ENCODE data around the gene ADH1B. TPM values are rescaled to one million over a fixed set of nuclear protein-coding genes. Genes with fewer than 3 reads are reported as not detected.

Gene ADH1B
- total and polyA plus RNA-seq, 2 of the 4 experiments (the other 2 are of a cell fraction): 0.36 to 0.46 TPM

- Histone ChIP-seq H2BK5ac (ENCODE audit: low read depth, low read length, poor library complexity, severe bottlenecking) (no peak overlapping the region), H2BK120ac (ENCODE audit: low read depth, low read length) (no peak overlapping the region), H3K9ac (ENCODE audit: low read depth, low read length) (no peak overlapping the region), H2AFZ (replicated peaks; ENCODE audit: low read length, poor library complexity) (no peak overlapping the region), H3K23ac (ENCODE audit: low read depth, low read length) (no peak overlapping the region), H3K9me3 (ENCODE audit: control insufficient read depth, insufficient read depth, low read length) (no peaks in the 10 kb centered on the region), H3K14ac (replicated peaks; ENCODE audit: low read depth, low read length) (no peak overlapping the region), H4K91ac (ENCODE audit: insufficient read depth, low read depth, low read length) (no peak overlapping the region), H4K5ac (ENCODE audit: low read depth, low read length) (no peak overlapping the region), H3K79me1 (ENCODE audit: low read depth in 1 of 2, low read length in 2 of 2) (no peaks in the 10 kb centered on the region), H2AK5ac (ENCODE audit: low read depth, low read length) (no peak overlapping the region), H3K4me3 (ENCODE audit: insufficient read depth, low read depth, low read length) (no peak overlapping the region), H3K56ac (ENCODE audit: extremely low read depth, insufficient read depth, low read length) (no peak overlapping the region), H4K8ac (ENCODE audit: low read depth in 2 of 2, low read length in 2 of 2) (no peak overlapping the region), H2AK9ac (replicated peaks; ENCODE audit: low read depth, low read length, poor library complexity) (no peak overlapping the region), H2BK20ac (ENCODE audit: low read depth, low read length) (no peak overlapping the region), H3K9me1 (ENCODE audit: insufficient read depth, low read length) (no peaks in the 10 kb centered on the region), H2BK15ac (ENCODE audit: low read depth, low read length) (no peak overlapping the region), H3K18ac (ENCODE audit: low read depth, low read length) (no peak overlapping the region), H3K36me3 (ENCODE audit: control insufficient read depth, insufficient read depth, low read length) (no peaks in the 10 kb centered on the region), H3K27me3 (ENCODE audit: control insufficient read depth, insufficient read depth, low read length) (no peaks in the 10 kb centered on the region), H3K4me1 (ENCODE audit: control insufficient read depth, insufficient read depth, low read length) (no peaks in the 10 kb centered on the region), H3K4me2 (ENCODE audit: low read depth, low read length) (no peak overlapping the region), H3K4ac (ENCODE audit: low read depth, low read length) (no peak overlapping the region), H4K20me1 (ENCODE audit: insufficient read depth, low read length) (no peaks in the 10 kb centered on the region), H3K27ac (ENCODE audit: insufficient read depth, low read length) (no peak overlapping the region)
- no TSS peak for BruUV-seq (replicated peaks)
- ChIA-PET CTCF (no interaction called here), POLR2A (ENCODE audit: unreplicated experiment) (no interaction called here)
- DNase-seq (no peak), ATAC-seq (ENCODE audit: low read depth) (no peak)
- in situ Hi-C loops (cut with MboI; ENCODE audit: low sequenced_read_pairs): no loop called here
- dilution Hi-C loops (cut with HindIII; ENCODE audit: low sequenced_read_pairs, unreplicated experiment): no loop called here
- TF ChIP-seq RFX5 (IDR thresholded peaks at IDR 0.05; ENCODE audit: low read depth, low read length) (no peak), MXI1 (IDR thresholded peaks at IDR 0.05; ENCODE audit: borderline replicate concordance, low read depth, low read length) (no peak), USF2 (IDR thresholded peaks at IDR 0.05; ENCODE audit: low read depth, low read length) (no peak), ELK1 (IDR thresholded peaks at IDR 0.05; ENCODE audit: borderline replicate concordance, low read depth, low read length) (no peak), CTCF (conservative IDR thresholded peaks at IDR 0.05; ENCODE audit: low read depth, low read length) (no peak), CEBPB (IDR thresholded peaks at IDR 0.05; ENCODE audit: low read depth, low read length) (no peak), SMC3 (IDR thresholded peaks at IDR 0.05; ENCODE audit: low read depth, low read length) (no peak), CHD1 (IDR thresholded peaks at IDR 0.05; ENCODE audit: low read depth, low read length) (no peak)
- no CpG with 5 or more reads among the region's 2 CpGs for WGBS, 2 experiments (ENCODE audit: extremely low coverage in 2 of 2, insufficient read length in 1 of 2)
- intact Hi-C loops (cut with micrococcal nuclease): no loop called here
These were observed 44.8 kb downstream of the ADH1B start for GRCh38 chr4:99276417-99276816.
